Fibroblast of lung (primary cell): ENCODE results near the gene PCDHA1.
A peak's percentile ranks its signal among the peaks of the same experiment; 100 is the strongest.

Experiments
- CTCF ChIP-seq, 2 donors: IDR thresholded peaks in 1 of 2; conservative IDR thresholded peaks in 1 of 2; 1 replicate in 1 of 2; 2 replicates in 1 of 2; pipeline ENCODE4 v1.5.1; 2011 to 2012; ENCODE audit warnings: low read length in 2 of 2, control low read depth in 1 of 2, inconsistent platforms in 1 of 2, low read depth in 1 of 2, mild to moderate bottlenecking in 1 of 2
- EZH2 ChIP-seq: IDR thresholded peaks from 2 replicates; pipeline ENCODE4 v1.5.1; 2012; ENCODE audit warnings: low read length, control low read depth, mild to moderate bottlenecking; ENCODE audit errors: missing control alignments

GRCh38 chr5:140801494-140801841 lies 15.5 kb downstream of the PCDHA1 start:
- TF ChIP-seq CTCF (conservative IDR thresholded peaks at IDR 0.05 in 1 of 2, IDR thresholded peaks at IDR 0.05 in 1 of 2; ENCODE audit: low read depth in 1 of 2, low read length in 2 of 2) (peak; percentile 18 to 23), EZH2 (no peak)
